Activated naive CD4-positive, alpha-beta T cell (primary cell): ENCODE data around the gene ATP2C2.
"Not testable (repeated sequence)": the region's sequence is repeated elsewhere in the genome, so short reads cannot be mapped to it uniquely, and the experiment has no call there.

Experiments used
- DNase-seq, 4 experiments: peaks; one replicate each; lab custom pipeline; 2025; lab: John Stamatoyannopoulos, UW

The ATP2C2 gene

GRCh38 chr16:84341528-84342295 is 26.6 kb upstream of the ATP2C2 start:
- DNase-seq, result no peak

DNA sequence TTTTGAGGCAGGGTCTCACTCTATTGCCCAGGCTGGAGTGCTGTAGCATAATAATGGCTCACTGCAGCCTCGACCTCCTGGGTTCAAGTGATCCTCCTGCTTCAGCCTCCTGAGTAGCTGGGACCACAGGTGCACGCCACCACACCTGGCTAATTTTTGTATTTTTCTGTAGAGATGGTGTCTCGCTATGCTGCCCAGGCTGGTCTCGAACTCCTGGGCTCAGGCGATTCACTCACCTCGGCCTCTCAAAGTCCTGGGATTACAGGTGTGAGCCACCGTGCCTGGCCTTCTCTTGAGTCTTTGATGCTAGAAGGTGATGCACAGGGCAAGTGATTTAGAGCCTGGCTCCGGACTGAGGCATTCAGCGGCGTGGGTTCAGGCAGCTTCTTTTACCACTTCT is 24.5 kb upstream of the ATP2C2 start:
- not testable (repeated sequence) for DNase-seq

- no peak for DNase-seq
Measured at GRCh38 chr16:84344781-84345180, 23.6 kb upstream of the ATP2C2 start.

DNA sequence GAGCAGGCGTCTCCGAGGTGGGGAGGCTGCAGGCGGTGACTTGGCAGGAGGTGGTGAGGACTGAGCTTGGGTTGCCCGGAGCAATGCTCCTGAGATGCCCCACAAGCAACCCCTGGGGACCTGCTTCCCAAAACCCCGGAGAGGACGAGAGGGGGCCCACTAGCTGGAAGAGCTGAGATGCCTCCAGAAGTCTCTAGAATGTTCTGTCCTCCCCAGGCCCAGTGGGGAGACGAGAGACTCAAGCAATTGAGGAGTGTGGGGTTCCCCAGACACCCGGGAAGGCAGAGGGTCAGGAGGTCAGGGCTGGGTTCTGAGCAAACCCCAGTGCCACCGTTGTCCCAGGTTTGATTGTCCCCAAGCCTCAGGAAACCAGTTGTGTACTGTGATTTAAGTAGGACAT is 21.2 kb upstream of the ATP2C2 start:
- no peak for DNase-seq

GRCh38 chr16:84348386-84348888 is 19.9 kb upstream of the ATP2C2 start:
- DNase-seq, result no peak

DNA sequence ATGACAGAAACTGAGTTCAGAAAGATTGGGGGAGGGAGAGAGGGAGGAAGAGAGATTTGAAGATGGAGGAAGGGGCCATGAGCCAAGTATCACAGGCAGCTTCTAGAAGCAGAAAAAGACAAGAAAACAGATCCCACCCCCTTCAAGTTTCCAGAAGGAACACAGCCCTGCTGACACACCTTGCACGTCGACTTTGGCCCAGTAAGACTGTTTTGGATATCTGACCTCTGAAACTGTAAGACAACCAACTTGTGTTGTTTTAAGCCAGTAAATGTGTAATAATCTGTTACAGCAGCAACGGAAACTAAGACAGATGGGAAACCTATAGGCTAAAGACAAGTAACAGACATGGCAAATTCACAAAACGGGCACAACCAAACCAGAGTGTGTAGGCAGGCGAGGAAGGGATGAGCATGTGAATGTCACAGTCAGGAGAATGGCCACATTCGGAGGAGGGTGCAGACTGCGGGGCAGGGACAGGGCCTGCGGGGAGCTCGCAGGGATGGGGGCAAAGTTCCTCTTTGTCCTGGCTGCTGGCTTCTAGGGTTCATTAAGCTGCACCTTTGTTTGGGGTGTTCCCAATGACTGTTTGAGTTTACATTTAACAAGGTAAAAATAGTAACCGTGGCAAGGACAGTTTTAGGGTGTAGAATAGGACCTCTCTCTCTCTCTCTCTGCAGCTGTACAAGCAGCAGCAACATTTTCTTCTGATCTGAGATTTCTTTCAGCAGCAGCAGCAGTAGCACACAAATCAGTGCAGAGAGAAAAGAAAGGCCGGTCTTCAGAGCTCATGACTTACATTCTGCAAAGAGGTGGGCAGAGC is 18.3 kb upstream of the ATP2C2 start:
- no peak for DNase-seq

DNA sequence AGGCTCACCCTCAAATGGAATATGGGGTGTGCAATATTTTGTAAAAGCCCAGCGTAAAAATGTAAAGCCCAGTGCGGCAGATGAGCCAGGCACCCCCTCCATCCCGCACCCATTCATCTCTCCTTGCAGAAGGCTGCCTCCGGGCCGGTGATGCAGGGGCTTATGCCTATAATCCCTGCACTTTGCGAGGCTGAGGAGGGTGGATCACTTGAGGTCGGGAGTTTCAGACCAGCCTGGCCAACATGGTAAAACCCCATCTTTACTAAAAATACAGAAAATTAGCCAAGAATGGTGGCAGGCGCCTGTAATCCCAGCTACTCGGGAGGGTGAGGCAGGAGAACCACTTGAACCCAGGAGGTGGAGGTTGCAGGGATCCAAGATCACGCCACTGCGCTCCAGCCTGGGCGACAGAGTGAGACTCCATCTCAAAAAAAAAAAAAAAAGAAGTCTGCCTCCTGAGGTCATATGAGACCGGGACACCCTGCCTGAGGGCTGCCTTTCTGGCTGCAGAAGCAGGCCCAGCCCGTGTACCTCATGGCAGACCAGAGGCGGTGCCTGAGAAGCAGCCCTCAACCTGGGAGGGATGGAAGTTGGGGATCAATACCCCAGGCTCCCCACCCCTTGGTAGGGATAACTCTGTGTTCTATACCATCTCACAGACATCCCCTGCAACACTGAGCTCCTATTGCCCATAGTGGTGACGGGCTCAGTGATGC is 17.5 kb upstream of the ATP2C2 start:
- no peak for DNase-seq

- DNase-seq, result no peak
Measured at GRCh38 chr16:84351630-84352029, 16.7 kb upstream of the ATP2C2 start.

- no peak for DNase-seq
Measured at GRCh38 chr16:84354306-84354705, 14.0 kb upstream of the ATP2C2 start.

DNA sequence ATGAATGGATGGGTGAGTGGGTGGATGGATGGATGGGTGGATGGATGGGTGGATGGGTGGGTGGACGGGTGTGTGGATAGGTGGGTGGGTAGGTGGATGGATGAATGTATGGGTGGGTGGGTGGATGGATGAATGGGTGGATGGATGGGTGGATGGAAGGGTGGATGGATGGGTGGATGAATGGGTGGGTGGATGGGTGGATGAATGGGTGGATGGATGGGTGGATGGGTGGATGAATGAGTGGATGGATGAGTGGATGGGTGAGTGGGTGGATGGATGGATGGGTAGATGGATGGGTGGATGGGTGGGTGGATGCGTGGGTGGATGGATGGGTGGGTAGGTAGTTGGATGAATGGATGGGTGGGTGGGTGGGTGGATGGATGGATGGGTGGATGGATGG is 13.2 kb upstream of the ATP2C2 start:
- DNase-seq, result no peak

DNA sequence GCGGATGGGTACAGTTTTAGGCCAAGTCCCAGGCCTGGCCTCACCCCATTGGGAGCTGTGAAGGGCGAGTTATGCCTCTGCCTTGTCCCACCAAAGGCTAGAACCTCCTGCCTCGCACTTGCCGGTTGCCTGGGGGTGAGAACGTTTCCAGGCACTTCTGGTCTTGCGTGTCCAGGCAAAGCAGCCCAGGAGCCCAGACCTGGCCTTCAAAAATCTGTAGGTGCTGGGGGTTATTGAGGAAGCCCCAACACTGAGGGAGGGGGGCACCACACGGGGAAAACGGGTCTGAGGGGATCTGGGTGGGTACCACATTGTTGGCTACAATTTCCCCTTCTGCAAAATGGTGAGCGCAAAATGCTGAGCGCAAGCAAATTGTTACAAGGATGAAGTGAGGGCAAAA is 12.2 kb upstream of the ATP2C2 start:
- DNase-seq, result no peak

- DNase-seq, result no peak
Measured at GRCh38 chr16:84356591-84357116, 11.7 kb upstream of the ATP2C2 start.

GRCh38 chr16:84357191-84357651 is 11.1 kb upstream of the ATP2C2 start:
- no peak for DNase-seq

DNA sequence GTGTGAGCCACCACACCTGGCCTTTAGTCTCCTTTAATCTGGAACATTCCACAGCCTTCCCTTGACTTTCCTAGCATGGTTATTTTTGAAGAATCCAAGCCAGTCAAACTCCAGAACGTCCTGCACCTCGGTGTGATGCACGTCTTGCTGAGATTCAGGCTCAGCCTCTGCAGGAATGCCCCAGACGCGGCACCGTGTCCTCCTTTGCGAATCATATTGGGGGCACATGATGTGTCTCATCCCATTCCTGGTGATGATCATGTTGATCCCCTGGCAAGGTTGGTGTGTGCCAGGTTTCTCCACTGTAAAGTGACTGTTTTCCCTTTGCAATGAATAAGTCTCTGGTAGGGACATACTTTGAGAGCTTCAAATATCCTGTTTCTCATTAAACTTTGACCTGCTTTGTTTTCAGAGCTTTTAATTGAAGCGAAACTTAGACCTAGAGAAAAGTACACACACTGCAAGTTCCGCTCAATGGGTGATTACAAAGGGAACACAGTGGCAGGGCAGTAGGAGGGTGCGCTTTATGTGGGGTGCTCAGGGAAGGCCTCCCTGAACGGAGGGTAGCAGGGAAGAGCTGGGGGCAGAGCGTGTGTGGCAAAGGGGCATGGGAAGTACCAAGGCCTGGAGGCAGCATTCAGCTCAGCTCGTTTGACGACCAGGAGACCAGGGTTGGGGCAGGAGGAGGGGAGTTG is 9.6 kb upstream of the ATP2C2 start:
- no peak for DNase-seq

- no peak for DNase-seq
Measured at GRCh38 chr16:84359326-84359725, 9.0 kb upstream of the ATP2C2 start.

DNA sequence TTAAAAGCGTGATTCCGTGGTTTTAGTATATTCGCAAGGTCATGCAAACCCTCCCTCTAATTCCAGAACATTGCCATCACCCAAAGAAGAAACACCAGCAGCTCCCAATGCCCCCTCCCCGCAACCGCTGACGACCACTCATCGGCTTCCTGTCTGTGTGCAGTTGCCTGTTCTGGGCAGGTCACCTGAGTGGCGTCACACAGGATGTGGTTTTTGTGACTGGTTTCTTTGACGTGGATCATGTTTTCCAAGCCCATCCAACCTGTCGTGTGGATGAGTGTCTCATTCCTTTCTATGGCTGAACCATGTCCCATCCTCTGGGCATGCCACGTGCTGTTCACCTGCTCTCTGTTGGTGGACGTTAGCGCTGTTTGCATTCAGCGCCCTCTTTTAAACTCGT is 8.2 kb upstream of the ATP2C2 start:
- DNase-seq, result peak in 2 of 4 experiments; percentile 5 to 11

GRCh38 chr16:84360748-84361147 is 7.6 kb upstream of the ATP2C2 start:
- DNase-seq, result no peak

DNA sequence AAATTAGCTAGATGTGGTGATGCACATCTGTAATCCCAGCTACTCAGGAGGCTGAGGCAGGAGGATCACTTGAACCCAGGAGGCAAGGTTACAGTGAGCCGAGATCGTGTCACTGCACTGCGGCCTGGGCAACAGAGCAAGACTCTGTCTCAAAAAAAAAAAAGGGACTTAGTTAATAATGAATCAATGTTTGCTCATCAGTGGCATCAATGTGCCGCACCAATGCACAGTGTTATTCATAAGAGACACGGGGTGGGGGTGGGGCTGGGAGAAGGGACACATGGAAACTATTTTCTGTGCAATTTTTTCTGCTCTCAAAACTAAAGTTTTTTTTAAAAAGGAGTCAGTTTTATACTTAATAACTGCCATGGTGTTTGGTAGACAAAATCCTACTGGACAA is 6.8 kb upstream of the ATP2C2 start:
- no peak for DNase-seq

DNA sequence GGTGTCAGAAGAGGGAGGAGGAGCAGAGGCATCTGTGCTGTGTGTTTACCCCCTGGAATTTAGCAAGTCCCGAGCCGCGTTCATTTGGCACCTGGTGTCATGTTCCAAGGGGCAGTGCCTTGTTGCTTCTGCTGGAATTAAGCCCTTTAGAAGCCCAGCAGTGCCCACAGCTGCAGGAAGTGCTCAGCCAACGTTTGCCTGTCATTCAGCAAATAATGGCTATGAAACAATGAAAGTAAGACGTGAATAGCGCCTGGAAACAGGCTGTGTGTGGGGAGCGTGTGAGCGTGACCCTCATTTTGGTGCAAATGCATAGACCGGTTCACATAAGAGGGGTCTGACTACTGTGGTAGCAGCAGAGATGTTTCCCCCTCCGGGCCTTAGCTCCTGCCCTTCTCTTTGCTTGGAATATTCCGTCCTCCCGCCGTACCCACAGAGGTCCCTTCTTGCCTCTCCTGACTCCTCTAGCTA is 5.8 kb upstream of the ATP2C2 start:
- no peak for DNase-seq

DNA sequence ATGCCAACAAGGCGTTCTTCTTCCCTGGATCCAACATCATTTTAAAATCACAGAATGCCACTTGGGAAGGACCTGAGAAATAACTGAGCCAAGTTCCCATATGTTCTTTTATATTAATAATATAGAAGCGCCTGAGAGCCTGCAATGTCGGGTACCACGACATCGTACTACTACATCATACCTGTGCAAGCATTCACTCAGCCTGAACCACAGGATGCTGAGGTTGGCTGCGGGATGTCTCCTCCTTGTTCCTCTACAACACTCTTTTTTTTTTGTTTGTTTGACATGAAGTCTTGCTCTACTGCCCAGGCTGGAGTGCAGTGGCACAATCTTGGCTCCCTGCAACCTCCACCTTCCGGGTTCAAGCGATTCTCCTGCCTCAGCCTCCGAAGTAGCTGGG is 2.1 kb upstream of the ATP2C2 start:
- no peak for DNase-seq

GRCh38 chr16:84367297-84367680 is 1.0 kb upstream of the ATP2C2 start:
- no peak for DNase-seq
